ENCODE results near the gene PDCL3. TPM values are rescaled to one million over a fixed set of nuclear protein-coding genes. Genes with fewer than 3 reads are reported as not detected.

Gene PDCL3
- total RNA-seq, 6 donors from 2014 or later = 6.3 to 21.7 (median 15.0) TPM

- H3K27me3 ChIP-seq = no peaks in the 10 kb centered on the region
- TF ChIP-seq CTCF (IDR thresholded peaks at IDR 0.05) (no peak), POLR2AphosphoS5 (IDR thresholded peaks at IDR 0.05) (no peak), POLR2A (IDR thresholded peaks at IDR 0.05) (no peak), EP300 (IDR thresholded peaks at IDR 0.05) (no peak)
- no peaks in the 10 kb centered on the region for H3K36me3 ChIP-seq
- DNase-seq (no peak), ATAC-seq (ENCODE audit: low FRiP score in 2 of 2) (no peak)
- H3K4me1 ChIP-seq = no peaks in the 10 kb centered on the region
- WGBS, 2 donors = 89 to 91% methylated on average over 3 of the region's 3 CpGs
- H3K9me3 ChIP-seq = no peaks in the 10 kb centered on the region
- H3K27ac ChIP-seq = no peak overlapping the region
- no peak overlapping the region for H3K4me3 ChIP-seq
These were observed 57.7 kb downstream of the PDCL3 start for GRCh38 chr2:100620481-100620880.

DNA sequence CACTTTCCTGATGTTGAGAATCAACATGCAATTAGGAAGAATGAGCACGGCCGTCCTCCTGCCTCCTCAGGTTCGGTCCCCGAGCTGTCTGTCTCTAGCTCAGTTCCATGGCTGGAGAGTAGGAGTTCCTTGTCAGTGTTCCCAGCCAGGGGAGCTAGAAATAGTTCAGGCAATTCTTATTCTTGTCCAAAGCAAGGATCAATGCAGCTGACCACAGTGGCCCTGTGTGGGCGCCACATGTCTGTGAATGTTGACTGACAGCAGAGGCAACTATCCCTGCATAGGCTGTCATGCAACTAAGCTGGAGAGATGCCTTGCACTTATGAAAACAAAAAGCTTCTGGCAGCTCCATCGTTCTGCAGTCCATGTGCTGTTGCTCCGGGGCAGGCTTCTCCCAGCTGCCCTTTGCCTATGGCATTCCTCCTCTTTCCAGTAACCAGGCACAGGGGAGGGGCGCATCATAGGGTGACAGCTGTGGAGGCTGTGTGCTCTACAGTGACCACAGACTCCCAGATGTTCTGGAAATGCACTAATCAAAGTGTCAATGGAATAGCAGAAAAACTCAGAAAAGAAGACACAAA, 58.7 kb downstream of the PDCL3 start:
- H3K4me1 ChIP-seq = no peaks in the 10 kb centered on the region
- 92 to 93% methylated on average over 8 of the region's 8 CpGs for WGBS, 2 donors
- DNase-seq (no peak), ATAC-seq (ENCODE audit: low FRiP score in 2 of 2) (no peak)
- H3K27ac ChIP-seq = no peak overlapping the region
- no peaks in the 10 kb centered on the region for H3K36me3 ChIP-seq
- TF ChIP-seq EP300 (IDR thresholded peaks at IDR 0.05) = no peak
- H3K27me3 ChIP-seq = no peaks in the 10 kb centered on the region
- no peak overlapping the region for H3K4me3 ChIP-seq
- no peaks in the 10 kb centered on the region for H3K9me3 ChIP-seq

- TF ChIP-seq POLR2A (IDR thresholded peaks at IDR 0.05) = no peak
- TF ChIP-seq EP300 (IDR thresholded peaks at IDR 0.05) = no peak
- no peak for TF ChIP-seq POLR2AphosphoS5 (IDR thresholded peaks at IDR 0.05)
- TF ChIP-seq CTCF (IDR thresholded peaks at IDR 0.05) = no peak
- DNase-seq (no peak), ATAC-seq (ENCODE audit: low FRiP score in 2 of 2) (no peak)
- no peaks in the 10 kb centered on the region for H3K4me1 ChIP-seq
- 92 to 93% methylated on average over 8 of the region's 8 CpGs for WGBS, 2 donors
- no peak overlapping the region for H3K4me3 ChIP-seq
- no peaks in the 10 kb centered on the region for H3K27me3 ChIP-seq
- no peaks in the 10 kb centered on the region for H3K36me3 ChIP-seq
- H3K9me3 ChIP-seq = no peaks in the 10 kb centered on the region
- no peak overlapping the region for H3K27ac ChIP-seq
These were observed 60.4 kb downstream of the PDCL3 start for GRCh38 chr2:100623033-100623715.

DNA sequence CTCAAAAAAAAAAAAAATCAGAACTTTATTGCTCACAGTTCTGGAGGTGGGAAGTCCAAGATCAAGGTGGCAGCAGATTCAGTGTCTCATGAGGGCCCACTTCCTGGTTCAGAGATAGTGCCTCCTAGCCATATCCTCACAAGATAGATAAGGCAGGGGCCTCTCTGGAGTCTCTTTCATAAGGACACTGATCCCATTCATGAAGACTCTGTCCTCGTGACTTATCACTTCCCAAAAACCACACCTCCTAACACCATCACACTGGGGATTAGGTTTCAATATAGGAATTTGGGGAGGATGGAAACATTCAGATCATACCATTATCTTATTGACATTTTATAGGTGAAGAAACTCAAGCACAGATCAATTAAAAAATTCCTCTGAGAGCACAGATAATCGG, 61.1 kb downstream of the PDCL3 start:
- H3K36me3 ChIP-seq = no peaks in the 10 kb centered on the region
- WGBS, 2 donors = 70 to 82% methylated on average over 2 of the region's 2 CpGs
- no peak for DNase-seq
- H3K9me3 ChIP-seq = no peaks in the 10 kb centered on the region
- H3K27ac ChIP-seq = no peak overlapping the region
- no peak overlapping the region for H3K4me3 ChIP-seq
- H3K4me1 ChIP-seq = no peaks in the 10 kb centered on the region
- ATAC-seq (ENCODE audit: low FRiP score in 2 of 2) = no peak
- TF ChIP-seq POLR2A (IDR thresholded peaks at IDR 0.05) = no peak
- TF ChIP-seq EP300 (IDR thresholded peaks at IDR 0.05) = no peak
- TF ChIP-seq POLR2AphosphoS5 (IDR thresholded peaks at IDR 0.05) = no peak
- TF ChIP-seq CTCF (IDR thresholded peaks at IDR 0.05) = no peak
- no peaks in the 10 kb centered on the region for H3K27me3 ChIP-seq

- no peak for ATAC-seq (ENCODE audit: low FRiP score in 2 of 2)
- Histone ChIP-seq H3K4me3 (no peak overlapping the region), H3K27ac (no peak overlapping the region), H3K4me1 (no peaks in the 10 kb centered on the region), H3K27me3 (no peaks in the 10 kb centered on the region), H3K36me3 (no peaks in the 10 kb centered on the region), H3K9me3 (no peaks in the 10 kb centered on the region)
- DNase-seq = no peak
- 86 to 90% methylated on average over 3 to 4 of the region's 4 CpGs for WGBS, 2 donors
- TF ChIP-seq POLR2AphosphoS5 (IDR thresholded peaks at IDR 0.05) (no peak), EP300 (IDR thresholded peaks at IDR 0.05) (no peak)
These were observed 61.7 kb downstream of the PDCL3 start for GRCh38 chr2:100624536-100624935.

- no peak for TF ChIP-seq EP300 (IDR thresholded peaks at IDR 0.05)
- no peak for TF ChIP-seq CTCF (IDR thresholded peaks at IDR 0.05)
- no peak for TF ChIP-seq POLR2AphosphoS5 (IDR thresholded peaks at IDR 0.05)
- TF ChIP-seq POLR2A (IDR thresholded peaks at IDR 0.05) = no peak
- Histone ChIP-seq H3K27me3 (no peaks in the 10 kb centered on the region), H3K27ac (no peak overlapping the region), H3K4me1 (no peaks in the 10 kb centered on the region), H3K36me3 (no peaks in the 10 kb centered on the region), H3K4me3 (no peak overlapping the region), H3K9me3 (no peaks in the 10 kb centered on the region)
- DNase-seq (no peak), ATAC-seq (ENCODE audit: low FRiP score in 2 of 2) (no peak)
- WGBS, 2 donors = 67 to 70% methylated on average over 6 of the region's 6 CpGs
These were observed 62.9 kb downstream of the PDCL3 start for GRCh38 chr2:100625717-100626116.

All from upper lobe of left lung (tissue), 6 donors.